Measurements from ENCODE around the gene STK39. TPM values are rescaled to one million over a fixed set of nuclear protein-coding genes. Genes with fewer than 3 reads are reported as not detected.

The STK39 gene
- total RNA-seq, 2 experiments from 2014 or later, result 27.3 to 28.8 TPM

DNA sequence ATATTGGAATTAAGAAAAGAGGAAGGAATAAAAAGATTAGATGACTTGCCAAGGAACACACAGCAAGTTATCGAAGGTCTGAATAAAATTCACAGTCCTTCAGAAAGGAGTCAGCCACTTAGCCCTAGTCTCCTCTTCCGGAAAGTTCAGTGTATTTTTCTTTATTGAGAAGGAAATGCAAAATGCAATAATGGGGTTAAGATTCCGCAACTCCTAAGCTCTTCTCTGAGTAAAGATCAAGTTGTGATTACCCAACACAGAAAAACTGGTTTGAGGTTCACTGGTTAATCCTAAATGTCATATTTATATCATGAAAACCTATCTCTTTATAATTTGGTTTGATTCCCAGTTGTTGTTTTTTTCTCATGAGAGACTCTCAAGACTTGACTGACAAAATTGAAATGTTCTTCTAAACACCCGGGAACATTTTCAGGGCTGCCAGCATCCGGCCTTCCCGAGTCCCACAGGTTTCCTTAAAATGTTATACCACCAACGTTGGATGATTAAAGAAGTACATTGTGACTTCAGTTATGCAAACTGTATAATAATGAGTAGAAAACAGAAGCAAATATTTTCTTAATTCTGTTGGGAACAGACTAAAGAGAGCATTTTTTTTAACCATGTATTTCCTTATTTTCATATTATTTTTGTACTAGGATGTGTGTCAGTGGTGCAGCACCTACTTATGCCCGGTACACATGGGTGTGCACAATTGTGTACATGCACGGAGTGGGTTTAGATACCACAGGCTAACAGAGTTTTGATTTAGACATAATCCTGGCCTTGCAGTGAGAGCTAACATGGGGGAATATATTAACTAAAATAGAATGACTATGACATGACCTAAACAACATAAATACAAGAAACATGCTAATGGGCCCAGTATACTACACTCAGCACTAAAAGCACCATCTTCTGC, 100.2 kb downstream of the STK39 start:
- ATAC-seq (ENCODE audit: low read depth) (no peak), DNase-seq (no peak)
- Mint-ChIP-seq H3K9me3 (no peaks in the 10 kb centered on the region), H3K4me1 (peaks cover 12% of the 10 kb centered on the region), H3K27me3 (no peaks in the 10 kb centered on the region), H3K27ac (no peak overlapping the region), H3K4me3 (no peak overlapping the region), H3K36me3 (peaks cover 16% of the 10 kb centered on the region)
- POLR2A ChIA-PET, result no interaction called here

DNA sequence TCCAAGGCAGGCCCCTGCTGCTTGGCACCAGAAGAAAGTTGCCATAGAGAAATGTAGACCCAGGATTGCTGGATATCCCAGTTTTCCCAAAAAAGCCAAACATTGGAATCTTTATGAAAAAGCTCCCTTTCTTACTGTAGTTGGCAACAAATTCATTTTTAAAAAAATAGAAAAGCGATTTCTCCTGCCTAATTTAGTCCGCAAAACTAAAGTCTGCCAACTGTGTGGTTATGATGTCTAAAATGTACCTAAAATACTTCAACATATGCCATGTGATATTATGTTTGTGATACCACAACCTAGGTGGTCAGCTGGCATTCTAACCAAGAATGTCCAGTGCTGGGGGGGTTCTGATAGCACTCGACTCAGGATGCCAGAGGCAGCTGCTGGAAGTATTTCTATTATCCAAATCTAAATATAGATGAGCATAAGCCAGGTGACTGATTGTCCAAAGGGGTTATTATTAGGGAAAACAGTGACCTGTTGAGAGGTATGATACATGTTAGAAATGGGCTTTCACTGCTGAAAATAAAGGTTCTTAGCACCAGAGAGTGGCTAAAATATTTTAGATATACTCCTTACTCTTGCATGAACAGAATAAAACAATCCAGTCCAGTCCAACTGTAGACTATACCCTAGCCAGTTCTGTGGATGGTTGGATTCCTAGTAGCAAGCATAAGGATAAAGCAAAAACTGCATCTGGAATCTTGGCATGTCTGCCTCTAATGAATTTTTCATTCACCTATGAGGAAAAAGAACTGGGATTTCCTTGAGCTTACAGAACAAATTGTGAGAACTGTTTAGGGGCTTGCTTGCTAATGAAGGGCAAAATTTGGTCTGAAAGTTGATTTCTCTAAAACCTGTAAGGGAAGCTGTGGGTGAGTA, 101.7 kb downstream of the STK39 start:
- Mint-ChIP-seq H3K4me3 (no peak overlapping the region), H3K36me3 (peaks cover 8% of the 10 kb centered on the region), H3K9me3 (no peaks in the 10 kb centered on the region), H3K27me3 (no peaks in the 10 kb centered on the region), H3K4me1 (peaks cover 12% of the 10 kb centered on the region), H3K27ac (no peak overlapping the region)
- ATAC-seq (ENCODE audit: low read depth), result no peak
- POLR2A ChIA-PET, result no interaction called here
- no peak for DNase-seq

GRCh38 chr2:168145011-168145410, 102.4 kb downstream of the STK39 start:
- ATAC-seq (ENCODE audit: low read depth), result no peak
- H3K4me3 Mint-ChIP-seq, result no peak overlapping the region
- no peaks in the 10 kb centered on the region for H3K9me3 Mint-ChIP-seq
- DNase-seq, result no peak
- no peaks in the 10 kb centered on the region for H3K27me3 Mint-ChIP-seq
- H3K4me1 Mint-ChIP-seq, result peaks cover 11% of the 10 kb centered on the region
- POLR2A ChIA-PET, result no interaction called here
- H3K36me3 Mint-ChIP-seq, result peaks cover 5% of the 10 kb centered on the region
- no peak overlapping the region for H3K27ac Mint-ChIP-seq

GRCh38 chr2:168143813-168144212, 103.6 kb downstream of the STK39 start:
- Mint-ChIP-seq H3K27ac (no peak overlapping the region), H3K27me3 (no peaks in the 10 kb centered on the region), H3K36me3 (peaks cover 6% of the 10 kb centered on the region), H3K9me3 (no peaks in the 10 kb centered on the region), H3K4me3 (no peak overlapping the region), H3K4me1 (peaks cover 1% of the 10 kb centered on the region)
- ATAC-seq (ENCODE audit: low read depth), result no peak
- DNase-seq, result no peak
- POLR2A ChIA-PET, result no interaction called here

- no peaks in the 10 kb centered on the region for H3K27me3 Mint-ChIP-seq
- peaks cover 13% of the 10 kb centered on the region for H3K36me3 Mint-ChIP-seq
- DNase-seq (no peak), ATAC-seq (ENCODE audit: low read depth) (no peak)
- POLR2A ChIA-PET, result no interaction called here
- no peak overlapping the region for H3K4me3 Mint-ChIP-seq
- no peaks in the 10 kb centered on the region for H3K9me3 Mint-ChIP-seq
- peaks cover 4% of the 10 kb centered on the region for H3K4me1 Mint-ChIP-seq
- no peak overlapping the region for H3K27ac Mint-ChIP-seq
Observed at GRCh38 chr2:168140892-168141291, 106.5 kb downstream of the STK39 start.

GRCh38 chr2:168139852-168140251, 107.5 kb downstream of the STK39 start:
- Mint-ChIP-seq H3K4me3 (no peak overlapping the region), H3K27ac (no peak overlapping the region), H3K36me3 (peaks cover 12% of the 10 kb centered on the region), H3K27me3 (no peaks in the 10 kb centered on the region), H3K9me3 (no peaks in the 10 kb centered on the region), H3K4me1 (peaks cover 4% of the 10 kb centered on the region)
- no peak for DNase-seq
- ATAC-seq (ENCODE audit: low read depth), result no peak
- POLR2A ChIA-PET, result no interaction called here

DNA sequence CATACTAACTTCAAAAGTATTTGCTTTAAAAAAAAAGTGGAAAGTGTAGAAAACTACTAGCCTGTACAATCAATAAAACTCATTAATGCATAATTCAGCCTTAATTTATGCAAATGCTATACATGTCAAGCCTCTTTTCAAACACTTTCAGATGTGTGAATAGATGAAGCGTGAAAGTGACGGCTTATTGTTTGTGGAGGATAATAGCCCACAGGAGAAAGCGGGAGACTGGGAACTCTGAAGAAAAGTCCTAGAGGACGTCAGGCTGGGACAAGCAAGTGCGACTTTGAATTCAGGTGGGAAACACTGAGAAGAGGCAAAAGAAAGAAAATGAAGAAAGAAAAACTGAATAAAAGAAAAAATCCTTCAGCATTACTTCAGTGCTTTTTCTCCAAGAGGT, 108.5 kb downstream of the STK39 start:
- Mint-ChIP-seq H3K27me3 (no peaks in the 10 kb centered on the region), H3K9me3 (no peaks in the 10 kb centered on the region), H3K4me3 (no peak overlapping the region), H3K36me3 (peaks cover 9% of the 10 kb centered on the region), H3K27ac (no peak overlapping the region), H3K4me1 (peaks cover 4% of the 10 kb centered on the region)
- ATAC-seq (ENCODE audit: low read depth) (no peak), DNase-seq (no peak)
- POLR2A ChIA-PET, result no interaction called here

DNA sequence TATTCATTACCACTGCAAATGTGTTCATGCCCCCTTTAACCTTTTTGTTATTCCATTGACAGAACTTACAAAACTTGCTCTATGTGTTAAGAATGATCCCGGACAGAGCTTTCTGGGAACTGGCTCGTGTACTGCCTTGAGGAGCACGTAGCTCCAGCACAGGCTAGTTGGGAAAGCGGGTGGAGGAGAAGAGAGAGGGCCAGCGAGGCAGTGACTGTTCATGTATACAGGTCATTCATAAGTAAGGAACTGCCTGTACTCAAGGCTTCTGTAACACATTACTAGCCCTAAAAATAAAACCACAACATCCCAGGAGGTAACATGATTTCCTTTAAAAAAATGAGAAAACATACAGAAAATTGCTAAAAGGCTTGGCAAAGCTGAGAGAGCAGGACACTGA, 109.0 kb downstream of the STK39 start:
- Mint-ChIP-seq H3K9me3 (no peaks in the 10 kb centered on the region), H3K4me1 (peaks cover 4% of the 10 kb centered on the region), H3K4me3 (no peak overlapping the region), H3K36me3 (peaks cover 9% of the 10 kb centered on the region), H3K27me3 (no peaks in the 10 kb centered on the region), H3K27ac (no peak overlapping the region)
- ATAC-seq (ENCODE audit: low read depth) (no peak), DNase-seq (no peak)
- POLR2A ChIA-PET, result no interaction called here

DNA sequence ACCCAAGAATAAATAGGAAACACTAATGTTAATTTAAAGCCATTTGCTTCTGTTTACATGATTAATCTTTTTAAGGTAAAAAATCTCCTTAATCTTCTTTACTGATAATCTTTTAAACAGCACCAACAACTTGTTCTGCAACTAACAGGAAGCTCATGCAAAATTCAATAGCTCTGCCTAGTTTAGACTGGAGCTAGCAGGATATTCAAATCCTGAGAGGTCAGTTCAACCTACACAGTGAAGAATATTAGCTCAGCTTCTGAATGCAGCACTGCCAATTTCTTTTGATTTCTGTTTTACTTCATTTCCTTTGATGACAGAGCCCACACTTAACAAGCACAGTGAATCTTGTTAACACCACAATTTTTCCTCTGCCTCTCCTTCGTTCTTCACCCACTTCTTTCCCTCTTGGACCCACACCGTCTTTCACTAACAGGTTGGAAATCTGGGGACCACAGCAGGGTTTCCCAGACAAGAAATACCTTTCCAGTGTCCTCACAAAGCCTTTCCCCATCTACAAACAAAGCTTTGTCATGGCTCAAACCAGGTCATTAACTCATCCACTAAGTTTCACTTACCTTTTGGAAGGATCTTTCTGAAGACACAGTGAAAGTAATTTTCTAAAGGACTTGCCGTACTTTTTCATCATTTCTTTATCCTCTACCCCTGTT, 109.8 kb downstream of the STK39 start:
- peaks cover 9% of the 10 kb centered on the region for H3K36me3 Mint-ChIP-seq
- H3K4me1 Mint-ChIP-seq, result peaks cover 4% of the 10 kb centered on the region
- H3K9me3 Mint-ChIP-seq, result no peaks in the 10 kb centered on the region
- DNase-seq (no peak), ATAC-seq (ENCODE audit: low read depth) (no peak)
- no peaks in the 10 kb centered on the region for H3K27me3 Mint-ChIP-seq
- no peak overlapping the region for H3K27ac Mint-ChIP-seq
- no peak overlapping the region for H3K4me3 Mint-ChIP-seq
- POLR2A ChIA-PET, result no interaction called here

- no peaks in the 10 kb centered on the region for H3K27me3 Mint-ChIP-seq
- no peak overlapping the region for H3K4me3 Mint-ChIP-seq
- DNase-seq, result no peak
- POLR2A ChIA-PET, result no interaction called here
- H3K27ac Mint-ChIP-seq, result no peak overlapping the region
- peaks cover 4% of the 10 kb centered on the region for H3K4me1 Mint-ChIP-seq
- no peaks in the 10 kb centered on the region for H3K9me3 Mint-ChIP-seq
- no peak for ATAC-seq (ENCODE audit: low read depth)
- peaks cover 9% of the 10 kb centered on the region for H3K36me3 Mint-ChIP-seq
Observed at GRCh38 chr2:168136392-168136977, 110.9 kb downstream of the STK39 start.

- DNase-seq (no peak), ATAC-seq (ENCODE audit: low read depth) (no peak)
- Mint-ChIP-seq H3K4me1 (peaks cover 4% of the 10 kb centered on the region), H3K9me3 (no peaks in the 10 kb centered on the region), H3K27ac (no peak overlapping the region), H3K4me3 (no peak overlapping the region), H3K27me3 (no peaks in the 10 kb centered on the region), H3K36me3 (peaks cover 9% of the 10 kb centered on the region)
- POLR2A ChIA-PET, result no interaction called here
Observed at GRCh38 chr2:168135630-168136029, 111.8 kb downstream of the STK39 start.

- ATAC-seq (ENCODE audit: low read depth) (no peak), DNase-seq (no peak)
- Mint-ChIP-seq H3K4me1 (peaks cover 5% of the 10 kb centered on the region), H3K4me3 (no peak overlapping the region), H3K27me3 (no peaks in the 10 kb centered on the region), H3K36me3 (peaks cover 10% of the 10 kb centered on the region), H3K27ac (no peak overlapping the region), H3K9me3 (no peaks in the 10 kb centered on the region)
- POLR2A ChIA-PET, result no interaction called here
Observed at GRCh38 chr2:168135121-168135520, 112.3 kb downstream of the STK39 start.

DNA sequence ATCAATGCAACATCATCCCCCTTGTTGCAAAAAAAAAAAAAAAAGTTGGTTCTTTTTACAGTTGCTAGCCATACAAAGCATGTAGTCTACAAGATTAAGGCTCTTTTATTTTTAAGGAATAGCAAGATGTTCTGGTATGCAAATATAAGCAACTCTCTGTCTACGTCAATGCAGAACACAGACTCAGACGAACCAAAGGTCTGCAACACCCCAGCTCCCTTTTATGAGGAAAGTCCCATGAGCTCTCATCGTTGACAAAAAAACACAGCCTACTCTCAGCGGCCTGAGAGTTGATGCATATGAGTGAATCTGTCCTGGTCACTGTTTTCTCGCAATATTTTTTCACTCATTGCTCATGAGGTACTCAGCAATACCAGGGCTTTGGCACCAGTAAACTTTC, 112.9 kb downstream of the STK39 start:
- ATAC-seq (ENCODE audit: low read depth) (no peak), DNase-seq (no peak)
- peaks cover 6% of the 10 kb centered on the region for H3K4me1 Mint-ChIP-seq
- H3K4me3 Mint-ChIP-seq, result no peak overlapping the region
- H3K36me3 Mint-ChIP-seq, result peaks cover 9% of the 10 kb centered on the region
- no peaks in the 10 kb centered on the region for H3K9me3 Mint-ChIP-seq
- no peaks in the 10 kb centered on the region for H3K27me3 Mint-ChIP-seq
- no peak overlapping the region for H3K27ac Mint-ChIP-seq
- POLR2A ChIA-PET, result no interaction called here
